ENCODE data around the gene TFAP2C.
"Not testable (repeated sequence)": the region's sequence is repeated elsewhere in the genome, so short reads cannot be mapped to it uniquely, and the experiment has no call there.

The TFAP2C gene

DNA sequence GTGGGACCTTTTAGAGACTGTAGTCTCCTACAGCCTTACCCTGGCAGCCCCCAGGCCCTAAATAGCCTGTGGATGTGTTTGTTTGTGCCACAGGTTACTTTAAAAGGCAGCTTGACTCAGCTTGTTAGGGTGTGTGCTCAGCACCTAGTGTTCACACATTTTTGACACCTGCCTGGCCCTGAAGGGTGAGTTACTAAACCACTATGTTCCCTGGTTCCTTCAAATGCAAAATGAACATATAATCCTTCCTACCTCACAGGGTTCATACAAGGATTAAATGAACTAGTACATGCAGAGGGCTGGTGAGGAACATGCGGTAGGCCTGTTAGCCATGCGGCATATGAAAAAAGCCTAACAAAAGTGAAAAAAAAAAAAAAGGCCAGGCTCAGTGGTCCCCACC lies 14.9 kb upstream of the TFAP2C start:
- no peaks in the 10 kb centered on the region for H3K4me1 ChIP-seq (ENCODE audit: insufficient read depth, low read length)
- no peak overlapping the region for H3K27ac ChIP-seq (ENCODE audit: low read length)
- H3K4me3 ChIP-seq (ENCODE audit: low read depth in 1 of 2, low read length in 2 of 2), result no peak overlapping the region
- TF ChIP-seq, protein P1, sequence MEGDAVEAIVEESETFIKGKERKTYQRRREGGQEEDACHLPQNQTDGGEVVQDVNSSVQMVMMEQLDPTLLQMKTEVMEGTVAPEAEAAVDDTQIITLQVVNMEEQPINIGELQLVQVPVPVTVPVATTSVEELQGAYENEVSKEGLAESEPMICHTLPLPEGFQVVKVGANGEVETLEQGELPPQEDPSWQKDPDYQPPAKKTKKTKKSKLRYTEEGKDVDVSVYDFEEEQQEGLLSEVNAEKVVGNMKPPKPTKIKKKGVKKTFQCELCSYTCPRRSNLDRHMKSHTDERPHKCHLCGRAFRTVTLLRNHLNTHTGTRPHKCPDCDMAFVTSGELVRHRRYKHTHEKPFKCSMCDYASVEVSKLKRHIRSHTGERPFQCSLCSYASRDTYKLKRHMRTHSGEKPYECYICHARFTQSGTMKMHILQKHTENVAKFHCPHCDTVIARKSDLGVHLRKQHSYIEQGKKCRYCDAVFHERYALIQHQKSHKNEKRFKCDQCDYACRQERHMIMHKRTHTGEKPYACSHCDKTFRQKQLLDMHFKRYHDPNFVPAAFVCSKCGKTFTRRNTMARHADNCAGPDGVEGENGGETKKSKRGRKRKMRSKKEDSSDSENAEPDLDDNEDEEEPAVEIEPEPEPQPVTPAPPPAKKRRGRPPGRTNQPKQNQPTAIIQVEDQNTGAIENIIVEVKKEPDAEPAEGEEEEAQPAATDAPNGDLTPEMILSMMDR (IDR thresholded peaks at IDR 0.05; ENCODE audit: borderline replicate concordance, extremely low read depth, low read length, poor library complexity, severe bottlenecking), result no peak
- no peak for TF ChIP-seq EZH2 (IDR thresholded peaks at IDR 0.05; ENCODE audit: borderline replicate concordance, low read depth, low read length, severe bottlenecking)
- H3K9ac ChIP-seq (ENCODE audit: low read depth, low read length), result no peak overlapping the region
- no peak for DNase-seq
- H3K36me3 ChIP-seq (ENCODE audit: insufficient read depth, low read length), result no peaks in the 10 kb centered on the region
- H3K79me2 ChIP-seq (ENCODE audit: insufficient read depth, low read length), result no peaks in the 10 kb centered on the region
- no peaks in the 10 kb centered on the region for H3K9me3 ChIP-seq (ENCODE audit: insufficient read depth, low read length, severe bottlenecking)
- no peak for ATAC-seq (ENCODE audit: insufficient read depth, low read depth)
- H3K27me3 ChIP-seq (ENCODE audit: insufficient read depth, low read length, poor library complexity), result no peaks in the 10 kb centered on the region
- H4K20me1 ChIP-seq (ENCODE audit: insufficient read depth, low read length), result no peaks in the 10 kb centered on the region
- H2AFZ ChIP-seq (ENCODE audit: low read depth, low read length), result no peak overlapping the region
- no peak overlapping the region for H3K4me2 ChIP-seq (ENCODE audit: insufficient read depth, low read length)

DNA sequence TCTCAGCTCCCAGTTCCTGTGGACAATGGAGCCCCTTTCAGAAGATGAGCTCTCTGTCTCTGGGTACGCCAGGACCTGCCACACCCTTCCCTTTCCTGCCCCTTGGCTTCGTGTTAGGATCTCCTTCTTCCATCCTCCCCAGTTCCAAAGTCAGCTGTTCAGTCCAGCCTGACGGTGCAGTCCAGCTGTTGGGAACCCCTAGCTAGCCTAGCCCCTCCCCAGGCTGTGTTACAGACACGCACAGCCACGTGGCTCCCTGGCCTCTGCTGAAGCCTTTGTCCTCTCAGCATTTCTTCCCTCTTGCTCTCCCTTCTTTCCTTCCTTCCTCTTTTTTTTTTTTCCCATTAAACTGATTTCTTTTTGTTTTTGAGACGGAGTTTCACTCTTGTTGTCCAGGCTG lies 12.4 kb upstream of the TFAP2C start:
- ATAC-seq (ENCODE audit: insufficient read depth, low read depth), result no peak
- Histone ChIP-seq H3K79me2 (ENCODE audit: insufficient read depth, low read length) (no peaks in the 10 kb centered on the region), H3K4me1 (ENCODE audit: insufficient read depth, low read length) (no peaks in the 10 kb centered on the region), H2AFZ (ENCODE audit: low read depth, low read length) (no peak overlapping the region), H3K4me2 (ENCODE audit: insufficient read depth, low read length) (no peak overlapping the region), H4K20me1 (ENCODE audit: insufficient read depth, low read length) (no peaks in the 10 kb centered on the region), H3K36me3 (ENCODE audit: insufficient read depth, low read length) (no peaks in the 10 kb centered on the region), H3K27ac (ENCODE audit: low read length) (no peak overlapping the region), H3K9me3 (ENCODE audit: insufficient read depth, low read length, severe bottlenecking) (no peaks in the 10 kb centered on the region), H3K27me3 (ENCODE audit: insufficient read depth, low read length, poor library complexity) (no peaks in the 10 kb centered on the region), H3K4me3 (ENCODE audit: low read depth in 1 of 2, low read length in 2 of 2) (no peak overlapping the region), H3K9ac (ENCODE audit: low read depth, low read length) (no peak overlapping the region)
- DNase-seq, result no peak
- TF ChIP-seq, protein P1 (IDR thresholded peaks at IDR 0.05; ENCODE audit: borderline replicate concordance, extremely low read depth, low read length, poor library complexity, severe bottlenecking), result no peak
- TF ChIP-seq EZH2 (IDR thresholded peaks at IDR 0.05; ENCODE audit: borderline replicate concordance, low read depth, low read length, severe bottlenecking), result no peak

DNA sequence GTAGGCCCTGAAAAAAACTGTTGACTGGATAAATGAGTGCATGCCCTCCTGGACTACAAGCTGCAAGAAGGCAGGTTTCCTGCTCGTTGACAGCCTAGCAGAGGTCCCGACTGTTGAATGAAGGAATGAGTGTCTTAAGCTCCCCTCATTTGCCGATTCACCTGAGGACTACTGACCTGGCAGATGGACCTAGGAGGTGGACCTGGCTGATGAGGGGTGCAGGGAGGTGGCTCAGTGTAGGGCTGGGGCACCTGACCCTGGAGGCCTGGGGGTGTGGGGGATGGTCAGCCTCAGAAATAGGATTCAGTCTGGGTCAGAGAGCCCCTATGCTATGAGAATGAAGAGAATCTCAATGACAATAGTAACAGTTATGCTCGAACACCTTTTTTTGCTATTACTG lies 11.6 kb upstream of the TFAP2C start:
- Histone ChIP-seq H3K27ac (ENCODE audit: low read length) (no peak overlapping the region), H3K27me3 (ENCODE audit: insufficient read depth, low read length, poor library complexity) (no peaks in the 10 kb centered on the region), H3K36me3 (ENCODE audit: insufficient read depth, low read length) (no peaks in the 10 kb centered on the region), H3K4me1 (ENCODE audit: insufficient read depth, low read length) (no peaks in the 10 kb centered on the region), H4K20me1 (ENCODE audit: insufficient read depth, low read length) (no peaks in the 10 kb centered on the region), H3K79me2 (ENCODE audit: insufficient read depth, low read length) (no peaks in the 10 kb centered on the region), H3K9ac (ENCODE audit: low read depth, low read length) (no peak overlapping the region), H2AFZ (ENCODE audit: low read depth, low read length) (no peak overlapping the region), H3K4me3 (ENCODE audit: low read depth in 1 of 2, low read length in 2 of 2) (no peak overlapping the region), H3K9me3 (ENCODE audit: insufficient read depth, low read length, severe bottlenecking) (no peaks in the 10 kb centered on the region), H3K4me2 (ENCODE audit: insufficient read depth, low read length) (no peak overlapping the region)
- ATAC-seq (ENCODE audit: insufficient read depth, low read depth), result no peak
- DNase-seq, result no peak
- TF ChIP-seq, protein P1 (IDR thresholded peaks at IDR 0.05; ENCODE audit: borderline replicate concordance, extremely low read depth, low read length, poor library complexity, severe bottlenecking), result no peak
- TF ChIP-seq EZH2 (IDR thresholded peaks at IDR 0.05; ENCODE audit: borderline replicate concordance, low read depth, low read length, severe bottlenecking), result no peak

DNA sequence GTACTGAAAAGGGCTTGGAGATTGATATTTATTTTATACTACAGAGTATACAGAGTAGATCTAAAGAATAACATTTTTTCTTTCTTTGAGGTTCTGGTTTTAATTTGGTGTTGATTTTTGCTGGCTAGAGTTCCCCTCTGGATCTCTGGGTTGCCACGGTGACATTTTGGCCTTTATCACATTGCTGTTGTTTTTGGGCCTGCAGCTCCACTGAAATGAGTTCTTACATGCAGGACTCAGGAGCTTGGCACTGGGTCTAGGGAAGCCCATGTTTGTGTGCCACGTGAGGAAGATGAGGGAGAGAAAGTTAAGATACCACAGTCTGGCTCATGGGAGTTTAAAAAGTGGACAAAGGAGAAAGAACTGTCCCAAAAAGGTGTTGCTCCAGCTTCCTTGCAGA lies 7.4 kb upstream of the TFAP2C start:
- H3K27me3 ChIP-seq (ENCODE audit: insufficient read depth, low read length, poor library complexity), result no peaks in the 10 kb centered on the region
- H3K79me2 ChIP-seq (ENCODE audit: insufficient read depth, low read length), result no peaks in the 10 kb centered on the region
- H3K4me2 ChIP-seq (ENCODE audit: insufficient read depth, low read length), result no peak overlapping the region
- H3K36me3 ChIP-seq (ENCODE audit: insufficient read depth, low read length), result no peaks in the 10 kb centered on the region
- no peak overlapping the region for H3K9ac ChIP-seq (ENCODE audit: low read depth, low read length)
- no peaks in the 10 kb centered on the region for H4K20me1 ChIP-seq (ENCODE audit: insufficient read depth, low read length)
- H2AFZ ChIP-seq (ENCODE audit: low read depth, low read length), result no peak overlapping the region
- ATAC-seq (ENCODE audit: insufficient read depth, low read depth) (no peak), DNase-seq (no peak)
- no peak overlapping the region for H3K4me3 ChIP-seq (ENCODE audit: low read depth in 1 of 2, low read length in 2 of 2)
- H3K4me1 ChIP-seq (ENCODE audit: insufficient read depth, low read length), result no peaks in the 10 kb centered on the region
- TF ChIP-seq, protein P1 (IDR thresholded peaks at IDR 0.05; ENCODE audit: borderline replicate concordance, extremely low read depth, low read length, poor library complexity, severe bottlenecking), result no peak
- no peak for TF ChIP-seq EZH2 (IDR thresholded peaks at IDR 0.05; ENCODE audit: borderline replicate concordance, low read depth, low read length, severe bottlenecking)
- H3K27ac ChIP-seq (ENCODE audit: low read length), result no peak overlapping the region
- H3K9me3 ChIP-seq (ENCODE audit: insufficient read depth, low read length, severe bottlenecking), result no peaks in the 10 kb centered on the region

DNA sequence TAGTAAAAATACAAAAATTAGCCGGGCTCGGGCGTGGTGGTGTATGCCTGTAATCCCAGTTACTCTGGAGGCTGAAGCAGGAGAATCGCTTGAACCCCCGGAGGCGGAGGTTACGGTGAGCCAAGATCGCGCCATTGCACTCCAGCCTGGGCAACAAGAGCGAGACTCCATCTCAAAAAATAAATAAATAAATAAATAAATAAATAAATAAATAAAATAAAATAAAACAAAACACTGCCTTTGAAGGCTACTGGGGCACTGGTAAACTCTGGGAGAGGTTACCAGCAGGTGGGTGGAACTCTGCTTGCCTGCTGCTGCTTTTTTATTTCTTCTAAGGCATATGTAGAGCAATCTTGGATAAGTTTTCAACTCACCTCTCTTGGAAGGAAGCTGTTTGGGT lies 5.2 kb upstream of the TFAP2C start:
- not testable (repeated sequence) for H2AFZ ChIP-seq (ENCODE audit: low read depth, low read length); H3K27ac ChIP-seq (ENCODE audit: low read length); H3K4me1 ChIP-seq (ENCODE audit: insufficient read depth, low read length); H3K4me3 ChIP-seq (ENCODE audit: low read depth in 1 of 2, low read length in 2 of 2); H3K9ac ChIP-seq (ENCODE audit: low read depth, low read length); DNase-seq; H3K4me2 ChIP-seq (ENCODE audit: insufficient read depth, low read length); H3K79me2 ChIP-seq (ENCODE audit: insufficient read depth, low read length); H3K9me3 ChIP-seq (ENCODE audit: insufficient read depth, low read length, severe bottlenecking); H4K20me1 ChIP-seq (ENCODE audit: insufficient read depth, low read length); H3K27me3 ChIP-seq (ENCODE audit: insufficient read depth, low read length, poor library complexity); ATAC-seq (ENCODE audit: insufficient read depth, low read depth); H3K36me3 ChIP-seq (ENCODE audit: insufficient read depth, low read length)

All from DND-41 (cell line).